ENCODE measurements around the gene CD58.

CD58 gene

DNA sequence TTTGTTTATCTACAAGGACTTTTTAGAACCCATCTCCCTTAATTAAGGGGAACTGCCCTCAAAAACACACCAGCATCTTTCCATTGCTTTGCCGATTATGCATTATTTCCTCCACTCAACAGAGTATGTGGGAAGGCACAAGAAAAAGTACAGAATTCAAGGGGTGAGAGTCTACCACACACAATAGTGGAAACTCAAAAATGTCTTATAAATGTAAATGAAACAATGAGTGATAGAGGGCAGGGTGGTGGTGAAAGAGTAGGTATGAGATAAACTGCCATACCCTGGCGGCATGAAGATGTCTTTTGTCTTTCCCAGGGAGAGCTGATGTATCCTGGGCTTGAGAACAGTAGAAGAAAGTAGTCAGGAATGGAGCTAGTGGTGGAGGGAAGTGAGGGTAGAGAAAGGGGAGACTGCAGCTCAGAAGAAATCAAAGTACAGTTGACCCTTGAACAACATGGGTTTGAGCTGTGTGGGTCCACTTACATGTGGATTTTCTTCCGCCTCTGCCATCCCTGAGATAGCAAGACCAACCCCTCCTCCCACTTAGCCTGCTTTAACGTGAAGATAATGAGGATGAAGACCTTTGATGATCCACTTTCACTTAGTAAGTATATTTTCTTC is 24.4 kb downstream of the CD58 start:
- H3K27me3 Mint-ChIP-seq = no peaks in the 10 kb centered on the region
- peaks cover 29% of the 10 kb centered on the region for H3K36me3 Mint-ChIP-seq
- H3K4me1 Mint-ChIP-seq (ENCODE audit: low read depth) = peaks cover 25% of the 10 kb centered on the region
- H3K27ac Mint-ChIP-seq = no peak overlapping the region
- no peaks in the 10 kb centered on the region for H3K9me3 Mint-ChIP-seq (ENCODE audit: low read depth)
- H3K4me3 Mint-ChIP-seq = peak overlapping the region; percentile 63

DNA sequence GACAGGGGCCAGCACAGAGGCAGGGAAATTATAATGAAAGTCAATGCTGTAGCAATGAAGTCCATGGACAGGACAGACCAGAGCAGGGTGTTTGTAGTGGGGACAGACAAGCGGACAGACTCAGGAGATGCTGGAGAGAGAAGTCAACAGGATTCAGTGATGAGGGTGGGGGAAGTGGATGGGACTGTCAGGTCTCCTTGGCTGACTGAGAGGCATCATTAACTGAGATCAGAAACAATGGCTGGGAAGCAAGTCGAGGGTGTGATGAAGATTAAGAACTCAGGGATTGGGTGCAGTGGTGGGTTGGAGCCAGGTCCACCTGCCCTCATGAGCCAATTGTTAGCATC is 25.5 kb downstream of the CD58 start:
- no peaks in the 10 kb centered on the region for H3K9me3 Mint-ChIP-seq (ENCODE audit: low read depth)
- no peaks in the 10 kb centered on the region for H3K27me3 Mint-ChIP-seq
- H3K4me1 Mint-ChIP-seq (ENCODE audit: low read depth) = peaks cover 27% of the 10 kb centered on the region
- H3K27ac Mint-ChIP-seq = peak overlapping the region; percentile 97
- H3K36me3 Mint-ChIP-seq = peaks cover 29% of the 10 kb centered on the region
- peak overlapping the region; percentile 72 for H3K4me3 Mint-ChIP-seq

DNA sequence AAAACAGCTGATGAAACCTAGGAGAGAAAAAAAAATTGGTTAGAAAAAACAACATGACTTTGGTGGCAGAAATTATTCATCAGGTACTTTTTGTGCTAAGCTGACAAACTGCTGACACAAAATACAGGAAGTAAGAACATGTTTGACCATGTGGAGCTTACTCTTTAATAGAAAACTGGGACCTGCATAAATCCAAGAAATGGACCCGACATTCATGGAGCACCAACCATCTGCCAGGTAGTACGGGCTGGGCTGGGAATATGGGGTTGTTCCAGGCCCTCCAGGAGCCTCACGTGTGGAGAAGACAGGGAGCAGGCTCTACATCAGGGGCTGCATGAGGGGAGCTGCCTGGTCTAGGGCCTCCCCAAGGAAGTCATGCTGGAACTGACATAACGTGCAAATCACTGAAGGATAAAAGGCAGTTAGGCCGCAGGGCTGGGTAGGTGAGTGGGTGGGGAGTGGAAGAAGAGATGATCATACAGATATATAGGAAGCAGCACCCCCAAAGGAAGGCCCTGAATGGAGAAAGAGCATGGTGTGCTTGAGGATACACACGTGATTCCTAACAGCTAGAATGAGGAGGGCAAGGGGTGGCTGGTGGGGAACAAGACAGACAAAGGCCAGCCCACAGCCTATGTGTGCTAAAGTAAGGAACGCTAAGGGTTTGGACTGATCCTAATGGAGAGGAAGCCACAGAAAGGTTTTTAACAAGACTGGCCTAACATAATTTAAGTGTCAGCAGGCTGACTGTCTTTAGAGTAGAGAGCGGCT is 26.1 kb downstream of the CD58 start:
- peaks cover 32% of the 10 kb centered on the region for H3K4me1 Mint-ChIP-seq (ENCODE audit: low read depth)
- no peaks in the 10 kb centered on the region for H3K27me3 Mint-ChIP-seq
- peak overlapping the region; percentile 72 for H3K4me3 Mint-ChIP-seq
- no peaks in the 10 kb centered on the region for H3K9me3 Mint-ChIP-seq (ENCODE audit: low read depth)
- H3K36me3 Mint-ChIP-seq = peaks cover 28% of the 10 kb centered on the region
- peak overlapping the region; percentile 97 for H3K27ac Mint-ChIP-seq

DNA sequence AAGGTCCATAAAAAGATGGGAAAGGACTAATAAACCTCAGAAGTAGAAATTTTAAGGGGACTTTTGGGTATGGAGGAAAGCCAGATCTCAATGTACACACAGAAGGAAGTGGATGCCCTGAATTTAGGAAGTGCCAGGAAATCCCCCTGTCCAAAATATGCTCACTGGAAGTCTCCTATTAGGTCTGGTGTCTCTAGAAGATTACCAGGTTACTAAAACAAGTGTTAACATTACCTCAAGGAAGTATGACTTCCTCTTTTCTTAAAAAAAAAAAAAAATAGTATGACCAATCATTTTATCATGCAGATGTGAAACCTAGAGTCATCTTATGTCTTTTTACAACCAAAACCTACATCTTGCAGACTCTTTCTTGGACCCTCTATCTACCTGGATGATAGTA is 30.7 kb downstream of the CD58 start:
- Mint-ChIP-seq H3K4me3 (no peak overlapping the region), H3K27me3 (no peaks in the 10 kb centered on the region), H3K27ac (no peak overlapping the region), H3K36me3 (peaks cover 29% of the 10 kb centered on the region), H3K4me1 (ENCODE audit: low read depth) (peaks cover 41% of the 10 kb centered on the region), H3K9me3 (ENCODE audit: low read depth) (no peaks in the 10 kb centered on the region)

DNA sequence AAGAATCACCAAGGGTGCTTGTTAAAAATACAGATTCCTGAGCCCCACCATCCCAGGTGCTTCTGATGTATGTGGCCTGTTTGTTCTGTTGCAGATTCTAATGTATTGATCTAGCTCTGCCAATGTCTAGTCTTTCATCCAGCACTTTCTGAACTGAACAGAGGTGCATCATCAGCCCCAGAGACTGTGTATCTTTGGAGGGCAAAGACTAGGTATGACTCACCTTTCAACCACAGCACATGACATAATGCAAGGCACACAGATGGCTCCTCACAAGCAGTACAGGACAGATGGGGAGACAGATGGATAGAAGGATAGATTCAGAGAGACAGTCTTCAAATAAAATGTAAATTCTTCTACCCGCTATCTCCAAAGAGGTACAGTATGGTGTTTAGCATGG is 32.3 kb downstream of the CD58 start:
- Mint-ChIP-seq H3K4me3 (no peak overlapping the region), H3K9me3 (ENCODE audit: low read depth) (no peaks in the 10 kb centered on the region), H3K27me3 (no peaks in the 10 kb centered on the region), H3K27ac (peak overlapping the region; percentile 24), H3K36me3 (peaks cover 30% of the 10 kb centered on the region), H3K4me1 (ENCODE audit: low read depth) (peaks cover 29% of the 10 kb centered on the region)

DNA sequence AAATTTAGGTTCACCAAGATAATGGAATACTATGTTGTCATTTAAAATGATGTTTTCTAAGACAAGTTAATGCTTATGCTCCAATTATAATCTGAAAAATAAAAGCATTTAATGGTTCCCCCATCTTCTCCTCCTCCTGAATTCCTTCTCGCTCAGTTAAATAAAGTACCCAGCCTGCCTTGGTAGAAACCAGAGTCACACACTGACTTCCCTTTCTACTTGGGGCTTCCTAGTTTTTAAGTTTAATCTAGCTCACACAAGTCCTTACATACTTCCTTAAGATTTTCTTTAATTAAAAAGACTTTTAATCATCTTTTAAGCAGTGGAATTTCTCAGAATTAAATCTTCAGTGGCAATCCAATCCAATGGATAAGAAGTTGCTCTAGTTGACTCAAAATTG is 32.9 kb downstream of the CD58 start:
- H3K4me1 Mint-ChIP-seq (ENCODE audit: low read depth) = peaks cover 28% of the 10 kb centered on the region
- no peak overlapping the region for H3K4me3 Mint-ChIP-seq
- H3K9me3 Mint-ChIP-seq (ENCODE audit: low read depth) = no peaks in the 10 kb centered on the region
- H3K36me3 Mint-ChIP-seq = peaks cover 30% of the 10 kb centered on the region
- H3K27ac Mint-ChIP-seq = peak overlapping the region; percentile 12
- no peaks in the 10 kb centered on the region for H3K27me3 Mint-ChIP-seq

DNA sequence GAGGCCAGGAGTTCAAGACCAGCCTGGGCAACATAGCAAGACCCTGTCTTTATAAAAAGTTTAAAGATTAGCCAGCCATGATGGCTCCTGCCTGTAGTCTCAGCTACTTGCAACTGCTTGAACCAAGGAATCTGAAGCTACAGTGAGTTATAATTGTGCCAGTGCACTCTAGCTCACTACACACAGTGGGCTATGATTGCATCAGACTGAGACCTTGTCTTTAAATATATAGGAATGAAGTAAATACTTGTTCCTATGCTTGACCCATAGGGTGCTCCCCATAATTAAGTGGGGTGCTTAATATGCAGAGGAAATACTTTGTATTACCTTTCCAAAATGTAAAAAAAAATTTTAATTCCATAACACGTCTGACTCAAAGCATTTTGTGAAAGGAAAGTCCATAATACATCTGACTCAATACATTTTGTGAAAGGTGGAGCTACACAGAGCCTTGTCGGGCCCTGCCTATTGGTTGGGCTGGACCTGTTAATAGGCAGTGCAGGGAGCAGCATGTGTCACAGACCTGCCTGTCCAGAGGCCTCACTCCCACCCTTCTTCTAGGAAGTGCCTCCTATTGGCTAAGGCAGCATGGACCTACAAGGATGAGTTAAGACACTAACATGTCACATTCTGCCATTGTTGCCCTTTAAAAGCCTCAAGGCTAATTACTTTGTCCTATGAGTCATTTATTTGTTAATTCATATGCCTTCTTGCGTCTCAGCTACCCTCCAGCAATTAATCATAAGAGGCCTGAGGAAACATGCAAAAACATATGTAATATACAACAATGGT is 33.6 kb downstream of the CD58 start:
- Mint-ChIP-seq H3K27me3 (no peaks in the 10 kb centered on the region), H3K36me3 (peaks cover 26% of the 10 kb centered on the region), H3K9me3 (ENCODE audit: low read depth) (no peaks in the 10 kb centered on the region), H3K4me3 (no peak overlapping the region), H3K4me1 (ENCODE audit: low read depth) (peaks cover 28% of the 10 kb centered on the region), H3K27ac (no peak overlapping the region)

DNA sequence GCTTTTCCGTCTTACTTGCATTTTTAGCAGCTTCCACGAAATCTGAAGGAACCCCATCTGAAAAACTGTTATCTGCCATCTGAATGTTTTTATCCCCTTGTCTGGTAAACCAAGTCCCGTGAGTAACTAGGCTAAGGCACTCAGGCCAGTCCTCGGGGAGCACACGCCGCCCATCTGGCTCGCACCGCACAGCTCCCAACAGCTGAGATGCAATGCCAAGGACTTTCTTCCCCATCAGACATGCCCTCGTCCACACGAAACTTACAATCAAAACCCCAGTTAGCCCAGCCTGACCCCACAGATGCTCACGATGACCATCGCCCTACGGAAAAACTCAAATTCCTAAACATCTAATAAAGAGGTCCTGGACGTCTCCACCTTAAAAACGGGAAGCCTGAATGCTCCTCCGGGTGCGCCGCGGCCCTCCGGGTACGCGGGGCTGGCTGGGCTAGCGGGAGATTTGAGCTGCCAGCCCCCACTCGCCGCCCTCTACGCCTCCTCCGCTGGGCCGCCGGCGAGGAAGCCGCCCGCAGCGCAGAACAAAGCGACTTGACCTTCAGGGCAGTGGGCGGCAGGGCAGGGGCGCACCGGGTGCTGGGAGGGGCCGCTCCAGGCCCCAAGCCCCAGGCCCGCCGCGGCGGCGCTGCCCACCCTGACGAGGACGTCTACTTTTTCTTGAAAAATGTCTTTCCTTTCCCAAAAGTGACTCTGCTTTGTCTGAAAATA is 36.6 kb downstream of the CD58 start:
- H3K9me3 Mint-ChIP-seq (ENCODE audit: low read depth) = no peaks in the 10 kb centered on the region
- H3K27me3 Mint-ChIP-seq = no peaks in the 10 kb centered on the region
- H3K4me3 Mint-ChIP-seq = no peak overlapping the region
- peaks cover 16% of the 10 kb centered on the region for H3K4me1 Mint-ChIP-seq (ENCODE audit: low read depth)
- peaks cover 21% of the 10 kb centered on the region for H3K36me3 Mint-ChIP-seq
- H3K27ac Mint-ChIP-seq = no peak overlapping the region

DNA sequence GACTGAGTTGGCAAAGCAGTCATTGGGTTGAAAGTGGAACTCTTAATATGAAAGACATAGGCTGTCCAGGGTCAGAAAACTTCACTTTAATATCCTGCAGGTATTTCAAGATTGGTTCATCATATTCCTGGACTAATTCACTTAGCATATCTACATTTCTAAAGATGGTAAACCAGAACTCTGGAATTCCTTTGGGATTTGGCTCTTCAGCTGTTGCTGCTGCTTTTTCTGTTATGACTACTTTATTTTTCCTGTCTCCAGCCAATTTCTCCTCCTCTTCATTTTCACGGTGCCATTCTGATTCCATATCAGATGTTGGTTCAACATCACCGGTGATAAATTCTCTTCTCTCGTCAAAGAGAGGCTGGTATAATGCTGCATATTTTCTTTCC is 37.4 kb downstream of the CD58 start:
- Mint-ChIP-seq H3K4me3 (no peak overlapping the region), H3K9me3 (ENCODE audit: low read depth) (no peaks in the 10 kb centered on the region), H3K36me3 (peaks cover 23% of the 10 kb centered on the region), H3K27me3 (no peaks in the 10 kb centered on the region), H3K4me1 (ENCODE audit: low read depth) (peaks cover 9% of the 10 kb centered on the region), H3K27ac (no peak overlapping the region)

DNA sequence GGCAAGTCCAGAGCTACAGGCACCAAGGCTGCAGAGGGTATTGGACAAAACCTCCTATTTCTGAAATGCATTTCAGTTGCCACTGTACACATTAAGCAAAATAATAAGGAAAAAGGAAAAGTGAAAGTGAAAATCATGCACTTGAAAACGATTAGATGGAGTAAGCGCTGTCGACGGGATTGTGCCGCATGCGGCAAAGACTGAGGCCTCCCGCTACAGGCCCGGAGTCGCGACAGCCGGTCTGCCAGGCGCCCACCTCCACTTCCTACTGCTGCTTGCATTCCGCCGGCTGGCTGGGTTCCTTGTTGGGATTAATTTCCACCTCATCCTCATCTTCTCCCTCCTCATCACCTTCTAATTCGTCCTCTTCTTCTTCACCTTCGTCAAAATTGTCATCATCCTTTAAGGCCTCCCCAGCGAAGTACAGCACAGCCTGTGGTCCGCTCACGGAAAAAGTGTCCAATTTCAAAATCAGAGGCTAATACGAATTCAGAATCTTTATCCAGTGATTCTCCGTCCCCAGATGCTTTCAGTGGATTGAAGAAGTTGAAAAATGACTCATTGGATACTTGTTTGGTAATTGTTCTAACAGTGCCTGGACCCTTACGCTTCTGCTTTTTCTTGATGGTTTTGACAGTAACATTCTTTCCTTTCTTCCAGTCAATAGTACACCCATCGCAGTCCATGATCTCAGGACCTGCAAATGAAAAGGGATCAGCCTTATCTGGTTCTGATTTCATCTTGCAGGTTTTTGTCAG is 38.0 kb downstream of the CD58 start:
- H3K4me3 Mint-ChIP-seq = no peak overlapping the region
- H3K27me3 Mint-ChIP-seq = no peaks in the 10 kb centered on the region
- no peak overlapping the region for H3K27ac Mint-ChIP-seq
- no peaks in the 10 kb centered on the region for H3K9me3 Mint-ChIP-seq (ENCODE audit: low read depth)
- H3K4me1 Mint-ChIP-seq (ENCODE audit: low read depth) = peaks cover 3% of the 10 kb centered on the region
- peaks cover 26% of the 10 kb centered on the region for H3K36me3 Mint-ChIP-seq

DNA sequence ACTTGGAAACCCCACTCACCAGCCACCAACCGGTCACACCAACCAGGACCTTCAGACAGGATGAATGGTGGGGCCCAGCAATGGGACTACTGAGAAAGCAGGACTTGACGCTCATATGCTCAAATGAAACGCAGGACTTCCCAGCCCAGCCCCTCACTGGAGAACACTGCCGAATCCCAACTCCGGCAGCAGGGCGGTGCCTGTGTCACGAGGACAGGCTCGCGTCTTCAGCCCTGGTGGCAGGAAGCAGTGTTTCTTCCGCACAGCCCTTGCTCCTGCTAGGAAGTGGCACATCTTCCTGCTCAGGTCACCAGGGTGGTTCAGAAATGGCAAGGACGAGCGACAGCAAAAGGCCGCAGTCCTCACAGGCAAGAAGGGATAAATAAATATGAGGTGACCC is 38.9 kb downstream of the CD58 start:
- Mint-ChIP-seq H3K4me1 (ENCODE audit: low read depth) (peaks cover 3% of the 10 kb centered on the region), H3K27me3 (no peaks in the 10 kb centered on the region), H3K27ac (no peak overlapping the region), H3K9me3 (ENCODE audit: low read depth) (no peaks in the 10 kb centered on the region), H3K4me3 (no peak overlapping the region), H3K36me3 (peaks cover 26% of the 10 kb centered on the region)

DNA sequence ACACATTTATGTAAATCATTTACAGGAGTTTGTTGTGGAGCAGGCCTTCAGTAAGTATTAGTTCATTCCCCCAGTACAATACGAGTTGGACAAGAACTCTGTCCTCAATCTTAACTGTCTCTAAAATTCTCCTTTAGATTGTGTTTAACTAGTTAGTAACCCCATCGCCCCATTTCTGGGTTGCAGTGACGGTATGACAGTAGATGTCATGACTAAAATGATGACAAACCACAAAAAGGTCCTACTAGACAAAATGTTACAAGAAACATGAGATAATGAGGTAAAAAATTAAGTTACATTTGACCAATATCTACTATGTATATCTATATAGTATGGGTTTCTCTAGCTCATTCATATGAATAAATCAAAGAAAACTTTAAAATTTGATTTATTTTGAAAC is 41.1 kb downstream of the CD58 start:
- Mint-ChIP-seq H3K4me1 (ENCODE audit: low read depth) (no peaks in the 10 kb centered on the region), H3K36me3 (peaks cover 30% of the 10 kb centered on the region), H3K27me3 (no peaks in the 10 kb centered on the region), H3K27ac (no peak overlapping the region), H3K4me3 (no peak overlapping the region), H3K9me3 (ENCODE audit: low read depth) (no peaks in the 10 kb centered on the region)

DNA sequence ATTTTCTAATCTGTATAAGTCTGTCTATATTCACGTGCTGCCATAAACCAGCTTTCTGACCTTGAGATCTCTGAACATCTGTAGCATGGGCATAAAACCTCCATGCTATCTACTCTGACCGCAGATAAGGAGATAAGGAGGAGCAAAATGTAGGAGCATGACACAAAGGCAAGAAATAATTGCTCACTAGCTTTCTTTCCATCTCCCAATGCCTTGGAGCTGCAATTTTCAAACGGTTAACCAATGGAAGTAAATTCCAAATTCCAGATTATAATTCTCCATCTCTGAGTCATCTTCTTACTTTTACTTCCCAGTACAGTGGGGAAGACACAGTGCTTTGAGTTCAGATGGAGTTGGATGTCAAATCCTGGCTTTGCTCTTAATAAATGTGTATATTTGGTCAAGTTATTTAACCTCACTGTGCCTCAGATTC is 41.6 kb downstream of the CD58 start:
- no peaks in the 10 kb centered on the region for H3K27me3 Mint-ChIP-seq
- H3K27ac Mint-ChIP-seq = no peak overlapping the region
- peaks cover 30% of the 10 kb centered on the region for H3K36me3 Mint-ChIP-seq
- no peak overlapping the region for H3K4me3 Mint-ChIP-seq
- no peaks in the 10 kb centered on the region for H3K9me3 Mint-ChIP-seq (ENCODE audit: low read depth)
- no peaks in the 10 kb centered on the region for H3K4me1 Mint-ChIP-seq (ENCODE audit: low read depth)

DNA sequence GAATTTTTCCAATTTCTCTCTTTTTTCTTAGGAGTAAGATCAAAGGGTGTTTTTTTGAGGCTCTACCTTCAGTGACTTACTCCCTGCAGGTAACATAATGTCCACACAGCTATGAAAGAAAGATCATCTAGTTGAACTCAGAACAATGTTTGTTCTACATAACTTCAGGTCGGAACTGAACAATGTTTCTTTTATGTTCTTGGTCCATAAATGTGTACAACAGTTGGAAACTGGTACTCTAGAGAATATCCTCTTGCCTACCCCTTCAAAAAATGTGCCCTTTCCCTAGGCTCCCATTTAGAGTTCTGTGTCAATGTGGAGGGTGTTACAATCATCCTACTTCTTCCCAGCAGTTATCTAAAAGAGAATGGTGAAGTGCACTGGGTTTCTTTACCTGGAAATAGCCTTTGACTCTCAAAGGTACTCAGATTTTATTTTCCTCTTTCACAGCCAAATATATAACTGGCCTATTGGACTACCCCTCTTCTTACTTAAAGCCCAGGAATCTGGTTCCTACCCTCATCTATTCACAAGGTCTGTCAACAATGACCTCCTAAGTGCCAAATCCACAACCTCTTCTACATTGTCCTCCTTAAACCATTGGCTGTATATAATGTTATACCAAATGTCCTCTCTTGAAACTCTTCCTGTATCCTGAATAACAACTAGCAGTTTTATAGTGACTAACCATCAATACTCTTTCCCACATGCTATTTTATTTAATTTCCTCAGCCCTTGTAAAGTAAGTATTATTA is 42.3 kb downstream of the CD58 start:
- no peaks in the 10 kb centered on the region for H3K27me3 Mint-ChIP-seq
- H3K27ac Mint-ChIP-seq = no peak overlapping the region
- no peaks in the 10 kb centered on the region for H3K4me1 Mint-ChIP-seq (ENCODE audit: low read depth)
- peaks cover 24% of the 10 kb centered on the region for H3K36me3 Mint-ChIP-seq
- H3K4me3 Mint-ChIP-seq = no peak overlapping the region
- H3K9me3 Mint-ChIP-seq (ENCODE audit: low read depth) = no peaks in the 10 kb centered on the region

Data from activated naive CD8-positive, alpha-beta T cell (primary cell).